Natural killer cell (primary cell): Measurements from ENCODE around the gene PCSK9. TPM values are rescaled to one million over a fixed set of nuclear protein-coding genes. Genes with fewer than 3 reads are reported as not detected.
A peak's percentile ranks its signal among the peaks of the same experiment; 100 is the strongest.

Experiments
- ATAC-seq, 3 donors: fragments of 150-1000 bp in 2 of 3; fragments of 200-7000 bp in 1 of 3; cut with Tn5 transposase; 1 replicate in 1 of 3; 2 replicates in 2 of 3; pipeline ENCODE4 v1.10.0; 2021; ENCODE audit warnings: mild to moderate bottlenecking in 2 of 3, moderate library complexity in 2 of 3
- DNase-seq, 2 donors: peaks; one replicate each; pipeline versions ENCODE4 v3.0.0 to v3.0.0-alpha.2; 2013 to 2021; ENCODE audit warnings: mixed read lengths in 1 of 2
- H3K27ac ChIP-seq: one replicate; pipeline ENCODE4 v1.5.1; 2013; ENCODE audit warnings: mild to moderate bottlenecking, low read length
- H3K27me3 ChIP-seq: one replicate; pipeline ENCODE4 v1.6.1; 2013; ENCODE audit warnings: low read length; ENCODE audit not compliant: control insufficient read depth, insufficient read depth
- H3K36me3 ChIP-seq: one replicate; pipeline ENCODE4 v1.6.1; 2013; ENCODE audit warnings: low read length; ENCODE audit not compliant: control insufficient read depth, insufficient read depth
- H3K4me1 ChIP-seq: one replicate; pipeline ENCODE4 v1.6.1; 2013; ENCODE audit warnings: low read length; ENCODE audit not compliant: control insufficient read depth, insufficient read depth
- H3K4me3 ChIP-seq: one replicate; pipeline ENCODE4 v1.5.1; 2013; ENCODE audit warnings: low read length
- H3K9me3 ChIP-seq: one replicate; pipeline ENCODE4 v1.6.1; 2013; ENCODE audit warnings: low read length; ENCODE audit not compliant: control insufficient read depth, insufficient read depth
- H3K27ac Mint-ChIP-seq, 2 donors: one replicate each; pipeline ENCODE4 v1.8.0; 2022; ENCODE audit warnings: mild to moderate bottlenecking in 2 of 2, mixed read lengths in 2 of 2, moderate library complexity in 1 of 2
- H3K27me3 Mint-ChIP-seq, 2 donors: one replicate each; pipeline ENCODE4 v1.8.0; 2022; ENCODE audit warnings: low read depth in 2 of 2, mixed read lengths in 2 of 2
- H3K36me3 Mint-ChIP-seq: one replicate; pipeline ENCODE4 v1.8.0; 2022; ENCODE audit warnings: mixed read lengths
- H3K4me1 Mint-ChIP-seq, 2 donors: one replicate each; pipeline ENCODE4 v1.8.0; 2022; ENCODE audit warnings: mixed read lengths in 2 of 2
- H3K4me3 Mint-ChIP-seq: one replicate; pipeline ENCODE4 v1.8.0; 2022; ENCODE audit warnings: mild to moderate bottlenecking, moderate library complexity, mixed read lengths
- H3K9me3 Mint-ChIP-seq, 2 donors: one replicate each; pipeline ENCODE4 v1.8.0; 2022; ENCODE audit warnings: mixed read lengths in 2 of 2
- CTCF ChIP-seq: fragments of 200-600 bp; IDR thresholded peaks from one replicate; pipeline ENCODE4 v1.8.0; 2022; ENCODE audit warnings: antibody characterized with exemption
- WGBS: methylation state at CpG from one replicate; pipeline ENCODE4 v1.1.7; 2013; ENCODE audit warnings: missing lambda C conversion rate; ENCODE audit not compliant: insufficient coverage; 5-methylcytosine and 5-hydroxymethylcytosine counted together
- intact Hi-C: fragments of 100-400 bp; cut with micrococcal nuclease; formaldehyde crosslinking; loops from one replicate; pipeline ENCODE4 v1.14.2; 2022
- total RNA-seq, 4 donors: library from RNA; stranded (reverse); fragments of 120-200 nt in 1 of 4; gene quantifications; one replicate each; pipeline versions ENCODE4 v1.2.3 to v1.2.4, GENCODE V29; 2013 to 2022

The PCSK9 gene
- total RNA-seq, 3 donors from 2014 or later (not counting 1 experiment from before 2014, with no cell fraction given), result not detected

GRCh38 chr1:55061706-55062321 lies 22.5 kb downstream of the PCSK9 start:
- intact Hi-C loops, result no loop called here
- no peaks in the 10 kb centered on the region for H3K9me3 Mint-ChIP-seq

DNA sequence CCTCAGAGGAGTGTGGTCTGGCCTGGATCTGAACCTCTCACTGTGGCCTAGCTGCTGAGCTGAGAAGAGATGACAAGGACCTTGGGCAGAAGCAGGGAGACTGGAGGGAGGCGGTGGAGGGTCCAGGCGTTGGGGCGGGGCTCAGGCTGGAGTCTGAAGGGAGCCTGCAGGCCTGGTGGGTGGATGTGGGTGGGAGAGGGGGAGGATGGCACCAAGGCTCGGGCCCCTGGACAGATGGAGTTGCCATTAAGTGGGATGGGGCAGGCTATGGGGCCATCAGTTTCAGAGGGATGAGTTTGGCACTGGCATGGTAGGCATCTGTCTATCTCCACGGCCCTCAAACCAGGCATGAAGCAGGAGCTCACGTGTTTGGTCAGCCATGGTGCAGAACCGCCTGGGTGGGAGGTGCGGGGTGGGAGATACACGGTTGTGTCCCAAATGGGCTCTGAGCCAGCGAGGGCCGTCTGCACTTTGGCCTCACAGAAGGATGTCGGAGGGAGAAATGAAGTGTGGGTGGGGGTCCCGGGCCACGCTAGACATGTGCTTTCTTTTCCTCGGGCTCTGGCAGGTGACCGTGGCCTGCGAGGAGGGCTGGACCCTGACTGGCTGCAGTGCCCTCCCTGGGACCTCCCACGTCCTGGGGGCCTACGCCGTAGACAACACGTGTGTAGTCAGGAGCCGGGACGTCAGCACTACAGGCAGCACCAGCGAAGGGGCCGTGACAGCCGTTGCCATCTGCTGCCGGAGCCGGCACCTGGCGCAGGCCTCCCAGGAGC lies 23.6 kb downstream of the PCSK9 start:
- ATAC-seq (no peak), DNase-seq (no peak)
- Histone ChIP-seq H3K4me3 (no peak overlapping the region), H3K27me3 (no peaks in the 10 kb centered on the region), H3K27ac (no peak overlapping the region), H3K4me1 (no peaks in the 10 kb centered on the region), H3K36me3 (peaks cover 17% of the 10 kb centered on the region), H3K9me3 (no peaks in the 10 kb centered on the region)
- Mint-ChIP-seq H3K9me3 (no peaks in the 10 kb centered on the region), H3K27ac (peak overlapping the region in 1 of 2 donors; percentile 54), H3K36me3 (peaks cover 7% of the 10 kb centered on the region), H3K27me3 (no peaks in the 10 kb centered on the region), H3K4me1 (peaks cover 11 to 18% of the 10 kb centered on the region in 2 donors), H3K4me3 (no peak overlapping the region)
- TF ChIP-seq CTCF, result no peak
- intact Hi-C loops, result no loop called here
- WGBS, result 96% methylated on average over 29 of the region's 29 CpGs

More at GRCh38 chr1:55061706-55062321, 22.5 kb downstream of the PCSK9 start:
- DNase-seq, result no peak
- Histone ChIP-seq H3K36me3 (peaks cover 6% of the 10 kb centered on the region), H3K4me1 (no peaks in the 10 kb centered on the region), H3K4me3 (no peak overlapping the region), H3K9me3 (no peaks in the 10 kb centered on the region), H3K27ac (no peak overlapping the region), H3K27me3 (no peaks in the 10 kb centered on the region)
- H3K27ac Mint-ChIP-seq, result peak overlapping the region in 1 of 2 donors; percentile 54
- H3K4me3 Mint-ChIP-seq, result no peak overlapping the region
- TF ChIP-seq CTCF, result no peak
- H3K4me1 Mint-ChIP-seq, result peaks cover 3 to 11% of the 10 kb centered on the region in 2 donors
- peaks cover 3% of the 10 kb centered on the region for H3K36me3 Mint-ChIP-seq
- no peaks in the 10 kb centered on the region for H3K27me3 Mint-ChIP-seq
- 87% methylated on average over 4 of the region's 4 CpGs for WGBS
- ATAC-seq, result no peak

DNA sequence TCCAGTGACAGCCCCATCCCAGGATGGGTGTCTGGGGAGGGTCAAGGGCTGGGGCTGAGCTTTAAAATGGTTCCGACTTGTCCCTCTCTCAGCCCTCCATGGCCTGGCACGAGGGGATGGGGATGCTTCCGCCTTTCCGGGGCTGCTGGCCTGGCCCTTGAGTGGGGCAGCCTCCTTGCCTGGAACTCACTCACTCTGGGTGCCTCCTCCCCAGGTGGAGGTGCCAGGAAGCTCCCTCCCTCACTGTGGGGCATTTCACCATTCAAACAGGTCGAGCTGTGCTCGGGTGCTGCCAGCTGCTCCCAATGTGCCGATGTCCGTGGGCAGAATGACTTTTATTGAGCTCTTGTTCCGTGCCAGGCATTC lies 24.2 kb downstream of the PCSK9 start:
- Mint-ChIP-seq H3K36me3 (peaks cover 8% of the 10 kb centered on the region), H3K9me3 (no peaks in the 10 kb centered on the region), H3K27me3 (no peaks in the 10 kb centered on the region), H3K4me3 (no peak overlapping the region), H3K27ac (no peak overlapping the region), H3K4me1 (peaks cover 11 to 18% of the 10 kb centered on the region in 2 donors)
- 95% methylated on average over 9 of the region's 9 CpGs for WGBS
- intact Hi-C loops, result no loop called here
- Histone ChIP-seq H3K9me3 (no peaks in the 10 kb centered on the region), H3K4me3 (no peak overlapping the region), H3K4me1 (no peaks in the 10 kb centered on the region), H3K27me3 (no peaks in the 10 kb centered on the region), H3K27ac (no peak overlapping the region), H3K36me3 (peaks cover 18% of the 10 kb centered on the region)
- no peak for TF ChIP-seq CTCF
- DNase-seq (no peak), ATAC-seq (no peak)
